ENCODE results near the gene APEX1. TPM values are rescaled to one million over a fixed set of nuclear protein-coding genes. Genes with fewer than 3 reads are reported as not detected.
A peak's percentile ranks its signal among the peaks of the same experiment; 100 is the strongest.

The APEX1 gene
- total RNA-seq, 1 experiment from 2014 or later = 324 TPM

- ChIA-PET POLR2A (interaction anchor here (1.3 kb wide), 1 partner anchor 82 kb away, joined by 3 read pairs; the partner anchor contains the start of gene PARP2), CTCF (interaction anchor here (2.3 kb wide), 1 partner anchor 10 kb away, joined by 16 read pairs; no protein-coding TSS in a partner anchor)
- Mint-ChIP-seq H3K4me1 (peaks cover 30% of the 10 kb centered on the region), H3K27me3 (ENCODE audit: low read depth) (no peaks in the 10 kb centered on the region), H3K27ac (no peak overlapping the region), H3K9me3 (no peaks in the 10 kb centered on the region), H3K4me3 (no peak overlapping the region), H3K36me3 (no peaks in the 10 kb centered on the region)
- DNase-seq (ENCODE audit: low spot score) (no peak), ATAC-seq (no peak)
- no peak for TF ChIP-seq TP53 (CRISPR knock-in tag; IDR thresholded peaks at IDR 0.05)
- TF ChIP-seq, protein P1, sequence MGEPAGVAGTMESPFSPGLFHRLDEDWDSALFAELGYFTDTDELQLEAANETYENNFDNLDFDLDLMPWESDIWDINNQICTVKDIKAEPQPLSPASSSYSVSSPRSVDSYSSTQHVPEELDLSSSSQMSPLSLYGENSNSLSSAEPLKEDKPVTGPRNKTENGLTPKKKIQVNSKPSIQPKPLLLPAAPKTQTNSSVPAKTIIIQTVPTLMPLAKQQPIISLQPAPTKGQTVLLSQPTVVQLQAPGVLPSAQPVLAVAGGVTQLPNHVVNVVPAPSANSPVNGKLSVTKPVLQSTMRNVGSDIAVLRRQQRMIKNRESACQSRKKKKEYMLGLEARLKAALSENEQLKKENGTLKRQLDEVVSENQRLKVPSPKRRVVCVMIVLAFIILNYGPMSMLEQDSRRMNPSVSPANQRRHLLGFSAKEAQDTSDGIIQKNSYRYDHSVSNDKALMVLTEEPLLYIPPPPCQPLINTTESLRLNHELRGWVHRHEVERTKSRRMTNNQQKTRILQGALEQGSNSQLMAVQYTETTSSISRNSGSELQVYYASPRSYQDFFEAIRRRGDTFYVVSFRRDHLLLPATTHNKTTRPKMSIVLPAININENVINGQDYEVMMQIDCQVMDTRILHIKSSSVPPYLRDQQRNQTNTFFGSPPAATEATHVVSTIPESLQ (CRISPR knock-in tag; IDR thresholded peaks at IDR 0.05) = no peak
- TF ChIP-seq FOXP4 (CRISPR knock-in tag; IDR thresholded peaks at IDR 0.05) = no peak
- TF ChIP-seq ZNF396 (CRISPR knock-in tag; IDR thresholded peaks at IDR 0.05; ENCODE audit: borderline replicate concordance) = no peak
- TF ChIP-seq PREB (CRISPR knock-in tag; IDR thresholded peaks at IDR 0.05; ENCODE audit: borderline replicate concordance) = no peak
- TF ChIP-seq, protein P2, sequence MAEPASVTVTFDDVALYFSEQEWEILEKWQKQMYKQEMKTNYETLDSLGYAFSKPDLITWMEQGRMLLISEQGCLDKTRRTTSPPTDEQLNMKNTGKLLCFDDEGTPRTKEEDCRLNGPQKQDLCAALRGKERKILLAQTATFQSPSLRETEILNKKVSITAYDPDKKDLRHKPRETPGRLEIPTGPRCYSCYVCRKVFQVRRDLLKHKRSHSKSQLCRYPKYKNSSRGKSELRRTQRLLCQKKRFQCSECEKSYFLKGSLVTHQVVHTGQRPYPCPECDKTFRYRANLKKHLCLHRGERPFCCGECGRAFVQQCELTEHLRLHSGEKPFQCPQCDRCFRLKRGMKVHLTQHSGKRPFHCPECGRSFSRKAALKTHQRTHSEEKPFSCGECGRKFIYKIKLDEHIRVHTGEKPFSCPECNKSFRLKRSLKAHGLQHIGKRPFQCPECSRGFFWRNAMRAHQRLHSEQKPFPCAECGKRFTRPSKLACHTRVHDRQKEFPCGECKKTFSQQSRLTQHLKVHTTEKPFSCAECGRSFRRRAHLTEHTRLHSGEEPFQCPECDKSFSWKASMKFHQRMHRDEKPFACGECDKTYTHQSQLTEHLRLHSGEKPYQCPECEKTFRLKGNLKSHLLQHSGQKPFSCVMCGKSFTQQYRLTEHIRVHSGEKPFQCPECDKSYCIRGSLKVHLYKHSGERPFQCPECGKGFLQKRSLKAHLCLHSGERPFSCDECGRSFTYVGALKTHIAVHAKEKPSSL (CRISPR knock-in tag; conservative IDR thresholded peaks at IDR 0.05) = no peak
These were observed 30.2 kb upstream of the APEX1 start for GRCh38 chr14:20424851-20425250.

GRCh38 chr14:20427231-20428009, 27.6 kb upstream of the APEX1 start:
- Mint-ChIP-seq H3K36me3 (no peaks in the 10 kb centered on the region), H3K4me1 (peaks cover 19% of the 10 kb centered on the region), H3K27me3 (ENCODE audit: low read depth) (no peaks in the 10 kb centered on the region), H3K9me3 (no peaks in the 10 kb centered on the region), H3K27ac (peak overlapping the region; percentile 28; the same call in 1 of the 2 replicates), H3K4me3 (no peak overlapping the region)
- CTCF ChIA-PET = interaction anchor here (2.4 kb wide), 1 partner anchor 12 kb away, joined by 8 read pairs; no protein-coding TSS in a partner anchor
- DNase-seq (ENCODE audit: low spot score) (no peak), ATAC-seq (peak; percentile 69)
- POLR2A ChIA-PET = no interaction called here
- TF ChIP-seq ZNF121 (CRISPR knock-in tag; IDR thresholded peaks at IDR 0.05) (no peak), CDX4 (CRISPR knock-in tag; IDR thresholded peaks at IDR 0.05; ENCODE audit: borderline replicate concordance) (no peak), E2F4 (CRISPR knock-in tag; IDR thresholded peaks at IDR 0.05; ENCODE audit: borderline replicate concordance, low read depth) (no peak), PRRX2 (CRISPR knock-in tag; IDR thresholded peaks at IDR 0.05) (no peak), MYBL2 (CRISPR knock-in tag; IDR thresholded peaks at IDR 0.05) (no peak), ZNF671 (CRISPR knock-in tag; IDR thresholded peaks at IDR 0.05) (no peak), FOXP1 (CRISPR knock-in tag; IDR thresholded peaks at IDR 0.05; ENCODE audit: borderline replicate concordance) (no peak), CREM (CRISPR knock-in tag; IDR thresholded peaks at IDR 0.05) (no peak), FOXP4 (CRISPR knock-in tag; IDR thresholded peaks at IDR 0.05) (no peak), NFATC4 (CRISPR knock-in tag; IDR thresholded peaks at IDR 0.05) (no peak), OVOL2 (CRISPR knock-in tag; IDR thresholded peaks at IDR 0.05; ENCODE audit: borderline replicate concordance) (no peak)
- TF ChIP-seq, protein P3, sequence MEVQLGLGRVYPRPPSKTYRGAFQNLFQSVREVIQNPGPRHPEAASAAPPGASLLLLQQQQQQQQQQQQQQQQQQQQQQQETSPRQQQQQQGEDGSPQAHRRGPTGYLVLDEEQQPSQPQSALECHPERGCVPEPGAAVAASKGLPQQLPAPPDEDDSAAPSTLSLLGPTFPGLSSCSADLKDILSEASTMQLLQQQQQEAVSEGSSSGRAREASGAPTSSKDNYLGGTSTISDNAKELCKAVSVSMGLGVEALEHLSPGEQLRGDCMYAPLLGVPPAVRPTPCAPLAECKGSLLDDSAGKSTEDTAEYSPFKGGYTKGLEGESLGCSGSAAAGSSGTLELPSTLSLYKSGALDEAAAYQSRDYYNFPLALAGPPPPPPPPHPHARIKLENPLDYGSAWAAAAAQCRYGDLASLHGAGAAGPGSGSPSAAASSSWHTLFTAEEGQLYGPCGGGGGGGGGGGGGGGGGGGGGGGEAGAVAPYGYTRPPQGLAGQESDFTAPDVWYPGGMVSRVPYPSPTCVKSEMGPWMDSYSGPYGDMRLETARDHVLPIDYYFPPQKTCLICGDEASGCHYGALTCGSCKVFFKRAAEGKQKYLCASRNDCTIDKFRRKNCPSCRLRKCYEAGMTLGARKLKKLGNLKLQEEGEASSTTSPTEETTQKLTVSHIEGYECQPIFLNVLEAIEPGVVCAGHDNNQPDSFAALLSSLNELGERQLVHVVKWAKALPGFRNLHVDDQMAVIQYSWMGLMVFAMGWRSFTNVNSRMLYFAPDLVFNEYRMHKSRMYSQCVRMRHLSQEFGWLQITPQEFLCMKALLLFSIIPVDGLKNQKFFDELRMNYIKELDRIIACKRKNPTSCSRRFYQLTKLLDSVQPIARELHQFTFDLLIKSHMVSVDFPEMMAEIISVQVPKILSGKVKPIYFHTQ (CRISPR knock-in tag; IDR thresholded peaks at IDR 0.05) = no peak
